HepG2 (cell line): Measurements from ENCODE around the gene PAFAH1B1. TPM values are rescaled to one million over a fixed set of nuclear protein-coding genes. Genes with fewer than 3 reads are reported as not detected.
A peak's percentile ranks its signal among the peaks of the same experiment; 100 is the strongest.

Source experiments
- AFF4 ChIP-seq: sonication (generic); formaldehyde crosslinking; IDR thresholded peaks from 2 replicates; pipeline ENCODE4 v1.4.0; 2020; ENCODE audit warnings: missing genetic modification reagents
- ARID3A ChIP-seq: IDR thresholded peaks from 2 replicates; pipeline ENCODE4 v1.6.1; 2012; ENCODE audit warnings: low read depth, low read length, improper control_type of control experiment
- ETV5 ChIP-seq: IDR thresholded peaks from 2 replicates; pipeline ENCODE4 v1.6.1; 2018; ENCODE audit warnings: missing biosample characterization, missing genetic modification reagents, inconsistent platforms, borderline replicate concordance
- FOXK2 ChIP-seq: fragments of 450-650 bp; IDR thresholded peaks from 2 replicates; pipeline ENCODE4 v1.6.1; 2016
- HNRNPK ChIP-seq: fragments of 200-400 bp; formaldehyde crosslinking; IDR thresholded peaks from 2 replicates; pipeline ENCODE4 v1.6.1; 2018; ENCODE audit warnings: low read length, low read depth, moderate library complexity, mild to moderate bottlenecking; ENCODE audit not compliant: poor library complexity, severe bottlenecking
- HNRNPL ChIP-seq: fragments of 200-400 bp; formaldehyde crosslinking; IDR thresholded peaks from 2 replicates; pipeline ENCODE4 v1.6.1; 2017; ENCODE audit warnings: mild to moderate bottlenecking, low read depth, low read length
- MXD4 ChIP-seq: IDR thresholded peaks from 2 replicates; pipeline ENCODE4 v1.6.1; 2016; ENCODE audit warnings: mild to moderate bottlenecking, missing biosample characterization, missing genetic modification reagents
- MYPOP ChIP-seq: sonication (generic); formaldehyde crosslinking; IDR thresholded peaks from 2 replicates; pipeline ENCODE4 v1.8.1; 2023; ENCODE audit warnings: mild to moderate bottlenecking, moderate library complexity, missing genetic modification reagents
- MZF1 ChIP-seq: sonication (generic); formaldehyde crosslinking; IDR thresholded peaks from 2 replicates; pipeline ENCODE4 v1.8.1; 2023; ENCODE audit warnings: mild to moderate bottlenecking, missing genetic modification reagents, borderline replicate concordance
- PCBP1 ChIP-seq: fragments of 200-400 bp; formaldehyde crosslinking; IDR thresholded peaks from 2 replicates; pipeline ENCODE4 v1.6.1; 2017; ENCODE audit warnings: mild to moderate bottlenecking, low read depth, low read length, borderline replicate concordance
- ZNF616 ChIP-seq: sonication (generic); formaldehyde crosslinking; IDR thresholded peaks from 2 replicates; pipeline ENCODE4 v1.5.0; 2020; ENCODE audit warnings: low read depth, mild to moderate bottlenecking, missing genetic modification reagents
- polyA plus RNA-seq, 8 experiments: library from polyadenylated mRNA; depleted of rRNA in 3 of 8; stranded (reverse) in 7 of 8; unstranded in 1 of 8; fragments of >200 nt; fragmentation: Illumina TruSeq in 4 of 8; extraction: Trizol in 4 of 8; gene quantifications; 2 replicates each; pipeline versions ENCODE4 v1.2.1 to v1.2.3, GENCODE V29; 2011 to 2016; ENCODE audit warnings: low read depth in 4 of 8, missing spikeins in 1 of 8, mixed read lengths in 1 of 8; ENCODE audit not compliant: insufficient read depth in 1 of 8
- total RNA-seq, 5 experiments: library from RNA; depleted of rRNA; stranded (reverse); fragments of >200 nt; fragmentation: Illumina TruSeq; extraction: Trizol; gene quantifications; 2 replicates each; pipeline ENCODE4 v1.2.3, GENCODE V29; 2016; ENCODE audit warnings: low read depth in 1 of 5
- TF ChIP-seq, protein P1 (sequence below): sonication (generic); formaldehyde crosslinking; IDR thresholded peaks from 2 replicates; pipeline ENCODE4 v1.4.0; 2020; ENCODE audit warnings: mild to moderate bottlenecking, missing genetic modification reagents

PAFAH1B1 gene
- total and polyA plus RNA-seq, 2 of the 13 experiments (the other 11 are each of a cell fraction or from before 2014, with no cell fraction given), result 46.0 to 64.9 TPM

GRCh38 chr17:2712300-2713043 is 119.0 kb downstream of the PAFAH1B1 start (continued):
- TF ChIP-seq AFF4 (CRISPR knock-in tag) (no peak), MZF1 (CRISPR knock-in tag) (no peak), PCBP1 (no peak), ARID3A (no peak), HNRNPK (no peak), HNRNPL (no peak), ETV5 (no peak), MXD4 (no peak), FOXK2 (no peak), ZNF616 (no peak), MYPOP (CRISPR knock-in tag) (0 out of 2 replicates have a peak, but pooled peaks have one; percentile 32)
- TF ChIP-seq, protein P1, sequence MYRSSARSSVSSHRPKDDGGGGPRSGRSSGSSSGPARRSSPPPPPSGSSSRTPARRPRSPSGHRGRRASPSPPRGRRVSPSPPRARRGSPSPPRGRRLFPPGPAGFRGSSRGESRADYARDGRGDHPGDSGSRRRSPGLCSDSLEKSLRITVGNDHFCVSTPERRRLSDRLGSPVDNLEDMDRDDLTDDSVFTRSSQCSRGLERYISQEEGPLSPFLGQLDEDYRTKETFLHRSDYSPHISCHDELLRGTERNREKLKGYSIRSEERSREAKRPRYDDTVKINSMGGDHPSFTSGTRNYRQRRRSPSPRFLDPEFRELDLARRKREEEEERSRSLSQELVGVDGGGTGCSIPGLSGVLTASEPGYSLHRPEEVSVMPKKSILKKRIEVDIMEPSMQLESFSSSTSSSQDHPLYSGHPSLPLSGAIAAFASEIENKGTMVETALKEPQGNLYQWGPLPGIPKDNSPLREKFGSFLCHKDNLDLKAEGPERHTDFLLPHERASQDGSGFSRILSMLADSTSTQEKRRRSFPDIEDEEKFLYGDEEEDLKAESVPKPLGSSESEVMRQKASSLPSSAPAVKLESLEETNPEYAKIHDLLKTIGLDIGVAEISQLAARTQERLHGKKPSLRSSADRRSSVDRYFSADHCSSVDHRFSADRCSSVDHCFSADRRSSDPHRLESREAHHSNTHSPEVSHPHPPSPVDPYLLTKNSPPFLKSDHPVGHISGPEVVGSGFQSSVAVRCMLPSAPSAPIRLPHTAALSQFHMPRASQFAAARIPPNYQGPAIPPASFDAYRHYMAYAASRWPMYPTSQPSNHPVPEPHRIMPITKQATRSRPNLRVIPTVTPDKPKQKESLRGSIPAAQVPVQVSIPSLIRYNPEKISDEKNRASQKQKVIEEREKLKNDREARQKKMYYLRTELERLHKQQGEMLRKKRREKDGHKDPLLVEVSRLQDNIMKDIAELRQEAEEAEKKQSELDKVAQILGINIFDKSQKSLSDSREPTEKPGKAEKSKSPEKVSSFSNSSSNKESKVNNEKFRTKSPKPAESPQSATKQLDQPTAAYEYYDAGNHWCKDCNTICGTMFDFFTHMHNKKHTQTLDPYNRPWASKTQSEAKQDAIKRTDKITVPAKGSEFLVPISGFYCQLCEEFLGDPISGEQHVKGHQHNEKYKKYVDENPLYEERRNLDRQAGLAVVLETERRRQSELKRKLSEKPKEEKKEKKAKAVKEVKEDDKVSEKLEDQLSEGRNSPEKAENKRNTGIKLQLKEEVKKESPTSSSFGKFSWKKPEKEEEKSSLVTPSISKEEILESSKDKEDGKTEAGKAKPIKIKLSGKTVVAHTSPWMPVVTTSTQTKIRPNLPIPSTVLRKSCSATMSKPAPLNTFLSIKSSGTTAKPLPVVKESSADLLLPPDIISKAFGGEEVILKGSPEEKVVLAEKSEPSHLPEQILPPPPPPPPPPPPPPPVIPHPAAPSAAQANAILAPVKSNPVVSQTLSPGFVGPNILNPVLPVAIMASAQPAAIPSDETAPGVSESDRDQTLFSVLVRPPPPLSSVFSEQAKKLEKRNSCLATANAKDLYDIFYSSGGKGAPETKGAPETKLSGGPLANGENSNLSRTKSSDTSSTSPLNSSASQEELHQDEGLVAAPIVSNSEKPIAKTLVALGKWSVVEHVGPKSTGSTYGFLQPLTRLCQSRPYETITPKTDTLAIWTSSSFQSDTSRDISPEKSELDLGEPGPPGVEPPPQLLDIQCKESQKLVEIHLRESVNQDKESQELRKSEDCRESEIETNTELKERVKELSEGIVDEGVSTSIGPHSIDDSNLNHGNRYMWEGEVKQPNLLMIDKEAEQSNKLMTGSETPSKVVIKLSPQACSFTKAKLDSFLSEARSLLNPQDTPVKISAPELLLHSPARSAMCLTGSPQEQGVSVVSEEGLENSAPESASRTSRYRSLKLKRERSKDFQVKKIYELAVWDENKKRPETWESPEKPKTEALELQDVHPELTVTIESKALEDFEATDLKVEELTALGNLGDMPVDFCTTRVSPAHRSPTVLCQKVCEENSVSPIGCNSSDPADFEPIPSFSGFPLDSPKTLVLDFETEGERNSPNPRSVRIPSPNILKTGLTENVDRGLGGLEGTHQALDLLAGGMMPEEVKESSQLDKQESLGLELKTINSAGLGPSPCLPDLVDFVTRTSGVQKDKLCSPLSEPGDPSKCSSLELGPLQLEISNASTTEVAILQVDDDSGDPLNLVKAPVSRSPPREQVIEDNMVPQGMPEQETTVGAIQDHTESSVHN (CRISPR knock-in tag), result no peak
